ENCODE results near the gene PRR14. TPM values are rescaled to one million over a fixed set of nuclear protein-coding genes. Genes with fewer than 3 reads are reported as not detected.
A peak's percentile ranks its signal among the peaks of the same experiment; 100 is the strongest.

PRR14 gene
- 100 to 1,000 TPM; 111 to 116 TPM for total RNA-seq

- Mint-ChIP-seq H3K4me3 (peak within 1 kb of the TSS; percentile 96), H3K9me3 (ENCODE audit: low read depth) (no peaks in the 10 kb centered on the region), H3K4me1 (peaks cover 33% of the 10 kb centered on the region), H3K27ac (peak within 1 kb of the TSS; percentile 97), H3K36me3 (peaks cover 24% of the 10 kb centered on the region), H3K27me3 (no peaks in the 10 kb centered on the region)
- CTCF ChIA-PET, result interaction anchor here (0.7 to 2.8 kb wide), 23 partner anchors 9 to 292 kb away, joined by 3 to 27 read pairs (median 5); partner anchors contain the start of genes DCTPP1, FBRS, SRCAP and ZNF688
- ATAC-seq (peak; percentile 79), DNase-seq (peak; percentile 100)
Measured at GRCh38 chr16:30650369-30651123, at the start of gene PRR14. Gene PRR14 (plus strand): TSS chr16:30650960. CDS start chr16:30651646, 686 bp downstream.

- H3K27ac Mint-ChIP-seq, result no peak overlapping the region
- H3K4me1 Mint-ChIP-seq, result peaks cover 7% of the 10 kb centered on the region
Measured at GRCh38 chr16:30601966-30602365, 48.8 kb upstream of the PRR14 start.

GRCh38 chr16:30602616-30603277 is 48.0 kb upstream of the PRR14 start:
- H3K9me3 Mint-ChIP-seq (ENCODE audit: low read depth), result no peaks in the 10 kb centered on the region
- no peak overlapping the region for H3K27ac Mint-ChIP-seq
- H3K4me1 Mint-ChIP-seq, result peaks cover 12% of the 10 kb centered on the region
- H3K4me3 Mint-ChIP-seq, result no peak overlapping the region
- DNase-seq, result no peak
- CTCF ChIA-PET, result interaction anchor here (0.5 to 12.5 kb wide), 10 partner anchors 9 to 553 kb away, joined by 3 to 123 read pairs (median 3); partner anchors contain the start of genes DCTPP1, ZNF689 and ZNF747
- H3K36me3 Mint-ChIP-seq, result peaks cover 25% of the 10 kb centered on the region
- H3K27me3 Mint-ChIP-seq, result no peaks in the 10 kb centered on the region
- ATAC-seq, result no peak

More at GRCh38 chr16:30601966-30602365, 48.8 kb upstream of the PRR14 start:
- CTCF ChIA-PET, result interaction anchor here (1.1 to 12.5 kb wide), 5 partner anchors 9 to 172 kb away, joined by 3 to 123 read pairs (median 7); partner anchors contain the start of genes DCTPP1, ZNF689 and ZNF747
- no peaks in the 10 kb centered on the region for H3K27me3 Mint-ChIP-seq
- ATAC-seq, result no peak
- no peaks in the 10 kb centered on the region for H3K9me3 Mint-ChIP-seq (ENCODE audit: low read depth)
- H3K4me3 Mint-ChIP-seq, result no peak overlapping the region
- peaks cover 21% of the 10 kb centered on the region for H3K36me3 Mint-ChIP-seq
- no peak for DNase-seq

- CTCF ChIA-PET, result interaction anchor here (0.7 to 12.5 kb wide), 5 partner anchors 7 to 174 kb away, joined by 3 to 123 read pairs (median 6); partner anchors contain the start of genes DCTPP1, ZNF689 and ZNF747
- H3K27ac Mint-ChIP-seq, result no peak overlapping the region
- ATAC-seq (no peak), DNase-seq (no peak)
- H3K9me3 Mint-ChIP-seq (ENCODE audit: low read depth), result no peaks in the 10 kb centered on the region
- no peaks in the 10 kb centered on the region for H3K27me3 Mint-ChIP-seq
- H3K36me3 Mint-ChIP-seq, result peaks cover 26% of the 10 kb centered on the region
- peaks cover 14% of the 10 kb centered on the region for H3K4me1 Mint-ChIP-seq
- no peak overlapping the region for H3K4me3 Mint-ChIP-seq
Measured at GRCh38 chr16:30603945-30604315, 46.8 kb upstream of the PRR14 start.

- H3K4me3 Mint-ChIP-seq, result no peak overlapping the region
- CTCF ChIA-PET, result interaction anchor here (2.4 to 12.5 kb wide), 2 partner anchors 7 to 24 kb away, joined by 6 to 123 read pairs; partner anchors contain the start of gene ZNF689
Measured at GRCh38 chr16:30604316-30604947, 46.3 kb upstream of the PRR14 start.

GRCh38 chr16:30605158-30605557 is 45.6 kb upstream of the PRR14 start:
- Mint-ChIP-seq H3K9me3 (ENCODE audit: low read depth) (no peaks in the 10 kb centered on the region), H3K4me3 (no peak overlapping the region), H3K27ac (no peak overlapping the region), H3K36me3 (peaks cover 26% of the 10 kb centered on the region), H3K4me1 (peaks cover 17% of the 10 kb centered on the region), H3K27me3 (no peaks in the 10 kb centered on the region)
- no peak for ATAC-seq
- CTCF ChIA-PET, result interaction anchor here (2.4 to 11.9 kb wide), 2 partner anchors 7 to 24 kb away, joined by 6 to 123 read pairs; no protein-coding TSS in a partner anchor
- DNase-seq, result no peak

More at GRCh38 chr16:30604316-30604947, 46.3 kb upstream of the PRR14 start:
- Mint-ChIP-seq H3K36me3 (peaks cover 26% of the 10 kb centered on the region), H3K4me1 (peaks cover 17% of the 10 kb centered on the region), H3K9me3 (ENCODE audit: low read depth) (no peaks in the 10 kb centered on the region), H3K27me3 (no peaks in the 10 kb centered on the region), H3K27ac (no peak overlapping the region)
- DNase-seq (no peak), ATAC-seq (no peak)

- Mint-ChIP-seq H3K4me3 (no peak overlapping the region), H3K27me3 (no peaks in the 10 kb centered on the region), H3K9me3 (ENCODE audit: low read depth) (no peaks in the 10 kb centered on the region), H3K27ac (no peak overlapping the region), H3K36me3 (peaks cover 26% of the 10 kb centered on the region), H3K4me1 (peaks cover 23% of the 10 kb centered on the region)
- CTCF ChIA-PET, result interaction anchor here (11.9 kb wide), 1 partner anchor 8 kb away, joined by 123 read pairs; no protein-coding TSS in a partner anchor
- DNase-seq (no peak), ATAC-seq (no peak)
Measured at GRCh38 chr16:30606004-30606403, 44.8 kb upstream of the PRR14 start.

GRCh38 chr16:30609002-30609925 is 41.5 kb upstream of the PRR14 start:
- CTCF ChIA-PET, result interaction anchor here (0.6 to 11.9 kb wide), 13 partner anchors 11 to 403 kb away, joined by 3 to 123 read pairs (median 4); partner anchors contain the start of genes DCTPP1, PRR14 and ZNF747

GRCh38 chr16:30609926-30610839 is 40.6 kb upstream of the PRR14 start, which contains the start of gene ZNF689:
Gene ZNF689 (minus strand): TSS chr16:30610389. CDS start chr16:30610041, 348 bp downstream.
- peaks cover 24% of the 10 kb centered on the region for H3K4me1 Mint-ChIP-seq
- peak within 1 kb of the TSS; percentile 95 for H3K27ac Mint-ChIP-seq
- no peaks in the 10 kb centered on the region for H3K9me3 Mint-ChIP-seq (ENCODE audit: low read depth)
- DNase-seq, result peak; percentile 97
- no peaks in the 10 kb centered on the region for H3K27me3 Mint-ChIP-seq
- CTCF ChIA-PET, result interaction anchor here (0.8 to 11.9 kb wide), 13 partner anchors 9 to 180 kb away, joined by 3 to 123 read pairs (median 4); partner anchors contain the start of genes DCTPP1, PRR14, ZNF688 and ZNF747
- peak within 1 kb of the TSS; percentile 80 for H3K4me3 Mint-ChIP-seq
- peaks cover 13% of the 10 kb centered on the region for H3K36me3 Mint-ChIP-seq
- peak; percentile 94 for ATAC-seq

More at GRCh38 chr16:30609002-30609925, 41.5 kb upstream of the PRR14 start:
- Mint-ChIP-seq H3K36me3 (peaks cover 20% of the 10 kb centered on the region), H3K9me3 (ENCODE audit: low read depth) (no peaks in the 10 kb centered on the region), H3K4me1 (peaks cover 23% of the 10 kb centered on the region), H3K27me3 (no peaks in the 10 kb centered on the region), H3K4me3 (peak overlapping the region; percentile 80), H3K27ac (peak overlapping the region; percentile 95)
- peak; percentile 60 for ATAC-seq
- peak; percentile 63 for DNase-seq

- H3K4me3 Mint-ChIP-seq, result no peak overlapping the region
- peak; percentile 88 for DNase-seq
- H3K36me3 Mint-ChIP-seq, result no peaks in the 10 kb centered on the region
- H3K9me3 Mint-ChIP-seq (ENCODE audit: low read depth), result no peaks in the 10 kb centered on the region
- no peak overlapping the region for H3K27ac Mint-ChIP-seq
- H3K27me3 Mint-ChIP-seq, result peaks cover 4% of the 10 kb centered on the region
- peak; percentile 87 for ATAC-seq
- CTCF ChIA-PET, result interaction anchor here (0.6 to 11.9 kb wide), 30 partner anchors 8 to 233 kb away, joined by 3 to 123 read pairs (median 4); partner anchors contain the start of genes DCTPP1, PRR14, SEPTIN1 and ZNF764
- H3K4me1 Mint-ChIP-seq, result peaks cover 15% of the 10 kb centered on the region
Measured at GRCh38 chr16:30615358-30616091, 35.2 kb upstream of the PRR14 start.
